SK-N-SH (cell line): ENCODE measurements around the gene RNF166. TPM values are rescaled to one million over a fixed set of nuclear protein-coding genes. Genes with fewer than 3 reads are reported as not detected.

Experiments used
- CTCF ChIA-PET: fragments of 300-600, 350-600 bp; formaldehyde crosslinking; extraction: SDS; loops from one replicate; lab custom pipeline; 2021; lab: Yijun Ruan, JAX
- POLR2A ChIA-PET: fragments of 350-600 bp; sonication (Branson Sonifier 250); formaldehyde crosslinking; extraction: SDS; loops from one replicate; lab custom pipeline; 2020; ENCODE audit warnings: antibody characterized with exemption, inconsistent platforms; lab: Yijun Ruan, JAX
- DNase-seq: peaks from one replicate; pipeline ENCODE4 v3.0.0; 2012
- H2AFZ ChIP-seq: fragments of 200-600 bp; sonication (generic); 2 replicates; pipeline ENCODE4 v1.8.1; 2016; ENCODE audit warnings: antibody characterized with exemption, mild to moderate bottlenecking, low read depth
- H3F3A ChIP-seq: fragments of 200-600 bp; sonication (generic); replicated peaks from 2 replicates; pipeline ENCODE3; 2016; ENCODE audit warnings: antibody characterized with exemption, mild to moderate bottlenecking; ENCODE audit not compliant: insufficient read depth
- H3K27ac ChIP-seq, 2 experiments: fragments of 200-500 bp in 1 of 2; fragments of 200-600 bp in 1 of 2; sonication (Bioruptor generic) in 1 of 2; sonication (generic), shearing (Covaris generic) in 1 of 2; 2 replicates each; pipeline versions ENCODE4 v1.5.1 to v1.6.1; 2014 to 2016; ENCODE audit warnings: low read depth in 2 of 2, inconsistent platforms in 1 of 2, low read length in 1 of 2, mild to moderate bottlenecking in 1 of 2, mixed read lengths in 1 of 2
- H3K27me3 ChIP-seq: fragments of 200-600 bp; sonication (generic), shearing (Covaris generic); 2 replicates; pipeline ENCODE4 v1.6.1; 2016; ENCODE audit warnings: mixed run types; ENCODE audit not compliant: insufficient read depth
- H3K36me3 ChIP-seq, 2 experiments: fragments of 200-500 bp in 1 of 2; fragments of 200-600 bp in 1 of 2; sonication (Bioruptor generic) in 1 of 2; sonication (generic) in 1 of 2; replicated peaks in 1 of 2; 2 replicates each; pipeline versions ENCODE3 to v1.5.1; 2014 to 2016; ENCODE audit warnings: low read length in 1 of 2, mild to moderate bottlenecking in 1 of 2; ENCODE audit not compliant: insufficient read depth in 2 of 2, control insufficient read depth in 1 of 2
- H3K4me1 ChIP-seq, 2 experiments: fragments of 200-500 bp in 1 of 2; fragments of 200-600 bp in 1 of 2; sonication (Bioruptor generic) in 1 of 2; sonication (generic), shearing (Covaris generic) in 1 of 2; 2 replicates each; pipeline versions ENCODE4 v1.5.1 to v1.6.1; 2014 to 2016; ENCODE audit warnings: low read depth in 1 of 2, low read length in 1 of 2, mixed run types in 1 of 2; ENCODE audit not compliant: insufficient read depth in 2 of 2, control insufficient read depth in 1 of 2
- H3K4me2 ChIP-seq: fragments of 200-600 bp; sonication (generic), shearing (Covaris generic); 2 replicates; pipeline ENCODE4 v1.6.1; 2017; ENCODE audit warnings: mixed run types
- H3K4me3 ChIP-seq, 2 experiments: fragments of 200-500 bp in 1 of 2; fragments of 200-600 bp in 1 of 2; sonication (Bioruptor generic) in 1 of 2; sonication (generic), shearing (Covaris generic) in 1 of 2; 2 replicates each; pipeline versions ENCODE4 v1.5.1 to v1.8.1; 2014 to 2016; ENCODE audit warnings: low read depth in 2 of 2, inconsistent platforms in 1 of 2, low read length in 1 of 2, mild to moderate bottlenecking in 1 of 2, mixed read lengths in 1 of 2, moderate library complexity in 1 of 2
- H3K79me2 ChIP-seq: fragments of 200-600 bp; sonication (generic); 2 replicates; pipeline ENCODE4 v1.8.1; 2017; ENCODE audit warnings: mild to moderate bottlenecking; ENCODE audit not compliant: insufficient read depth
- H3K9ac ChIP-seq: fragments of 200-600 bp; sonication (generic); 2 replicates; pipeline ENCODE4 v1.6.1; 2017; ENCODE audit warnings: mixed run types
- H3K9me2 ChIP-seq: fragments of 200-600 bp; sonication (generic); 2 replicates; pipeline ENCODE4 v1.6.1; 2017; ENCODE audit warnings: mixed run types
- H3K9me3 ChIP-seq: fragments of 200-600 bp; sonication (generic); 2 replicates; pipeline ENCODE4 v1.6.1; 2017; ENCODE audit warnings: mixed run types, mild to moderate bottlenecking, moderate library complexity
- H4K20me1 ChIP-seq: fragments of 200-600 bp; sonication (generic); 2 replicates; pipeline ENCODE4 v1.6.1; 2017; ENCODE audit warnings: mild to moderate bottlenecking, mixed run types; ENCODE audit not compliant: insufficient read depth
- CTCF ChIP-seq: fragments of 200-600 bp; sonication (generic); IDR thresholded peaks from 2 replicates; pipeline ENCODE4 v1.6.1; 2017; ENCODE audit warnings: antibody characterized with exemption, mild to moderate bottlenecking, moderate library complexity
- ELF1 ChIP-seq: IDR thresholded peaks from 2 replicates; pipeline ENCODE4 v1.4.0; 2012
- EP300 ChIP-seq, 2 experiments: IDR thresholded peaks; 2 replicates each; pipeline versions ENCODE4 v1.4.0 to v1.6.1; 2012; ENCODE audit warnings: borderline replicate concordance in 1 of 2, low read depth in 1 of 2, low read length in 1 of 2
- FOSL2 ChIP-seq: IDR thresholded peaks from 2 replicates; pipeline ENCODE4 v1.4.0; 2012; ENCODE audit warnings: low read depth, mild to moderate bottlenecking, moderate library complexity, borderline replicate concordance
- FOXJ3 ChIP-seq: sonication (generic); formaldehyde crosslinking; IDR thresholded peaks from 2 replicates; pipeline ENCODE4 v1.5.1; 2020; ENCODE audit warnings: mild to moderate bottlenecking, missing genetic modification reagents
- FOXM1 ChIP-seq: IDR thresholded peaks from 2 replicates; pipeline ENCODE4 v1.4.0; 2012; ENCODE audit warnings: low read depth, mild to moderate bottlenecking
- GATA2 ChIP-seq: sonication (generic); formaldehyde crosslinking; IDR thresholded peaks from 2 replicates; pipeline ENCODE4 v1.5.0; 2020; ENCODE audit warnings: mild to moderate bottlenecking, missing genetic modification reagents
- IRF3 ChIP-seq: fragments of 150-350 bp; IDR thresholded peaks from 2 replicates; pipeline ENCODE4 v1.6.1; 2016; ENCODE audit warnings: mild to moderate bottlenecking, low read depth, low read length
- JUND ChIP-seq: IDR thresholded peaks from 2 replicates; pipeline ENCODE4 v1.4.0; 2012
- MEF2A ChIP-seq: IDR thresholded peaks from 2 replicates; pipeline ENCODE4 v1.4.0; 2012; ENCODE audit warnings: low read depth, borderline replicate concordance
- RAD21 ChIP-seq: IDR thresholded peaks from 2 replicates; pipeline ENCODE4 v1.6.1; 2012; ENCODE audit warnings: mild to moderate bottlenecking, low read length
- RCOR1 ChIP-seq: fragments of 150-350 bp; IDR thresholded peaks from 2 replicates; pipeline ENCODE4 v1.6.1; 2017; ENCODE audit warnings: antibody characterized with exemption, low read length
- REST ChIP-seq: IDR thresholded peaks from 2 replicates; pipeline ENCODE4 v1.6.1; 2012; ENCODE audit warnings: mild to moderate bottlenecking, low read depth, low read length, moderate library complexity
- RFX5 ChIP-seq: IDR thresholded peaks from 2 replicates; pipeline ENCODE4 v1.6.1; 2012; ENCODE audit warnings: mild to moderate bottlenecking, improper control_type of control experiment, low read length
- SIN3A ChIP-seq: IDR thresholded peaks from 2 replicates; pipeline ENCODE4 v1.6.1; 2012; ENCODE audit warnings: low read depth, mild to moderate bottlenecking, low read length, moderate library complexity, borderline replicate concordance
- SMC3 ChIP-seq: IDR thresholded peaks from 2 replicates; pipeline ENCODE4 v1.6.1; 2012; ENCODE audit warnings: low read depth, low read length, improper control_type of control experiment
- TAF1 ChIP-seq: IDR thresholded peaks from 2 replicates; pipeline ENCODE4 v1.6.1; 2012; ENCODE audit warnings: low read depth, mild to moderate bottlenecking, low read length, moderate library complexity, borderline replicate concordance
- TEAD4 ChIP-seq: IDR thresholded peaks from 2 replicates; pipeline ENCODE4 v1.4.0; 2012; ENCODE audit warnings: mild to moderate bottlenecking, borderline replicate concordance; ENCODE audit not compliant: insufficient read depth
- YY1 ChIP-seq: IDR thresholded peaks from 2 replicates; pipeline ENCODE4 v1.4.0; 2012; ENCODE audit warnings: low read depth, mild to moderate bottlenecking
- WGBS: methylation state at CpG from one replicate; pipeline ENCODE4 v1.1.6; 2017; ENCODE audit warnings: low lambda C conversion rate; 5-methylcytosine and 5-hydroxymethylcytosine counted together
- polyA plus RNA-seq, 3 experiments: library from polyadenylated mRNA; depleted of rRNA; stranded (reverse); fragments of >200 nt; gene quantifications; 2 replicates each; pipeline ENCODE4 v1.2.3, GENCODE V29; 2012

The RNF166 gene
- polyA plus RNA-seq, 1 of the 3 experiments (the other 2 are of a cell fraction), result 17.2 TPM

GRCh38 chr16:88749358-88749757, 43.1 kb upstream of the RNF166 start (continued):
- no peak for TF ChIP-seq YY1

- Histone ChIP-seq H2AFZ (no peak overlapping the region), H3K4me2 (no peak overlapping the region), H3K4me3 (no peak overlapping the region), H4K20me1 (peaks cover 50% of the 10 kb centered on the region), H3K4me1 (peaks cover 0 to 3% of the 10 kb centered on the region in 2 experiments; a peak in 1 of 4 replicates), H3K9ac (no peak overlapping the region), H3K27ac (no peak overlapping the region), H3K79me2 (peaks cover 72% of the 10 kb centered on the region), H3K27me3 (no peaks in the 10 kb centered on the region), H3K36me3 (peaks cover 0 to 5% of the 10 kb centered on the region in 2 experiments), H3F3A (peaks cover 4% of the 10 kb centered on the region), H3K9me3 (no peaks in the 10 kb centered on the region), H3K9me2 (no peaks in the 10 kb centered on the region)
- CTCF ChIA-PET, result interaction anchor here (1.4 to 30.9 kb wide), 3 partner anchors 8 to 419 kb away, joined by 5 to 540 read pairs (median 540); no protein-coding TSS in a partner anchor
- WGBS, result 78% methylated on average over 2 of the region's 12 CpGs
- no peak for TF ChIP-seq SIN3A
- TF ChIP-seq GATA2 (CRISPR knock-in tag), result no peak
- TF ChIP-seq SMC3, result no peak
- no peak for TF ChIP-seq FOSL2
- no peak for TF ChIP-seq EP300 (IDR thresholded peaks at IDR 0.05; ENCODE audit: borderline replicate concordance in 1 of 2, low read depth in 1 of 2, low read length in 1 of 2)
- no peak for TF ChIP-seq ELF1
- no peak for TF ChIP-seq YY1
- TF ChIP-seq RFX5, result no peak
- no peak for TF ChIP-seq TAF1
- no peak for TF ChIP-seq IRF3
- no peak for TF ChIP-seq REST
- TF ChIP-seq CTCF, result no peak
- TF ChIP-seq TEAD4, result no peak
- TF ChIP-seq RAD21, result no peak
- no peak for TF ChIP-seq FOXM1
- TF ChIP-seq RCOR1, result no peak
- TF ChIP-seq JUND, result no peak
- TF ChIP-seq FOXJ3 (CRISPR knock-in tag), result no peak
- TF ChIP-seq MEF2A, result no peak
- POLR2A ChIA-PET, result no interaction called here
- DNase-seq, result no peak
Observed at GRCh38 chr16:88748364-88748763, 42.2 kb upstream of the RNF166 start.
